Gastroesophageal sphincter (tissue), 3 donors: ENCODE measurements around the gene MAN1C1.

ENCODE experiments used
- POLR2A ChIP-seq, 2 donors: fragments of 450-650 bp; IDR thresholded peaks; one replicate each; pipeline ENCODE4 v1.6.1; 2017; ENCODE audit warnings: antibody characterized with exemption in 2 of 2, mild to moderate bottlenecking in 2 of 2, moderate library complexity in 1 of 2
- TF ChIP-seq, protein P1 (sequence below), 4 experiments: fragments of 200-600 bp in 2 of 4; fragments of 450-650 bp in 2 of 4; sonication (generic) in 1 of 4; IDR thresholded peaks; one replicate each; pipeline ENCODE4 v1.5.1; 2017 to 2019; ENCODE audit warnings: antibody characterized with exemption in 4 of 4, mild to moderate bottlenecking in 2 of 4, moderate library complexity in 2 of 4

GRCh38 chr1:25757846-25758185, 141.2 kb downstream of the MAN1C1 start:
- TF ChIP-seq, protein P1, sequence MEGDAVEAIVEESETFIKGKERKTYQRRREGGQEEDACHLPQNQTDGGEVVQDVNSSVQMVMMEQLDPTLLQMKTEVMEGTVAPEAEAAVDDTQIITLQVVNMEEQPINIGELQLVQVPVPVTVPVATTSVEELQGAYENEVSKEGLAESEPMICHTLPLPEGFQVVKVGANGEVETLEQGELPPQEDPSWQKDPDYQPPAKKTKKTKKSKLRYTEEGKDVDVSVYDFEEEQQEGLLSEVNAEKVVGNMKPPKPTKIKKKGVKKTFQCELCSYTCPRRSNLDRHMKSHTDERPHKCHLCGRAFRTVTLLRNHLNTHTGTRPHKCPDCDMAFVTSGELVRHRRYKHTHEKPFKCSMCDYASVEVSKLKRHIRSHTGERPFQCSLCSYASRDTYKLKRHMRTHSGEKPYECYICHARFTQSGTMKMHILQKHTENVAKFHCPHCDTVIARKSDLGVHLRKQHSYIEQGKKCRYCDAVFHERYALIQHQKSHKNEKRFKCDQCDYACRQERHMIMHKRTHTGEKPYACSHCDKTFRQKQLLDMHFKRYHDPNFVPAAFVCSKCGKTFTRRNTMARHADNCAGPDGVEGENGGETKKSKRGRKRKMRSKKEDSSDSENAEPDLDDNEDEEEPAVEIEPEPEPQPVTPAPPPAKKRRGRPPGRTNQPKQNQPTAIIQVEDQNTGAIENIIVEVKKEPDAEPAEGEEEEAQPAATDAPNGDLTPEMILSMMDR (IDR thresholded peaks at IDR 0.05): no peak
- TF ChIP-seq POLR2A (IDR thresholded peaks at IDR 0.05): no peak
